CD14-positive monocyte (primary cell): Measurements from ENCODE around the gene KIF26B. TPM values are rescaled to one million over a fixed set of nuclear protein-coding genes. Genes with fewer than 3 reads are reported as not detected.

Source experiments
- DNase-seq, 3 donors: peaks; one replicate each; pipeline ENCODE4 v3.0.0-alpha.2; 2011 to 2022
- H2AFZ ChIP-seq: 2 replicates; pipeline ENCODE4 v1.6.0; 2012; ENCODE audit warnings: mild to moderate bottlenecking, low read depth, low read length, inconsistent platforms; ENCODE audit not compliant: insufficient read depth, poor library complexity, severe bottlenecking
- H3K27ac ChIP-seq, 2 donors: 1 replicate in 1 of 2; 2 replicates in 1 of 2; pipeline ENCODE4 v1.5.1; 2012 to 2013; ENCODE audit warnings: low read length in 2 of 2, control low read depth in 1 of 2, inconsistent platforms in 1 of 2, low read depth in 1 of 2, mild to moderate bottlenecking in 1 of 2
- H3K27me3 ChIP-seq, 2 donors: one replicate each; pipeline versions ENCODE4 v1.6.0 to v1.6.1; 2011 to 2013; ENCODE audit warnings: low read length in 2 of 2; ENCODE audit not compliant: control insufficient read depth in 2 of 2, insufficient read depth in 2 of 2
- H3K36me3 ChIP-seq, 2 donors: replicated peaks in 1 of 2; 1 replicate in 1 of 2; 2 replicates in 1 of 2; pipeline versions ENCODE4 v1.5.1 to v1.6.1; 2012 to 2013; ENCODE audit warnings: low read length in 2 of 2, control low read depth in 1 of 2, inconsistent platforms in 1 of 2, mild to moderate bottlenecking in 1 of 2; ENCODE audit not compliant: insufficient read depth in 2 of 2, control insufficient read depth in 1 of 2
- H3K4me1 ChIP-seq, 2 donors: 1 replicate in 1 of 2; 2 replicates in 1 of 2; pipeline versions ENCODE4 v1.5.1 to v1.6.1; 2012 to 2013; ENCODE audit warnings: low read length in 2 of 2, control low read depth in 1 of 2, inconsistent platforms in 1 of 2, mild to moderate bottlenecking in 1 of 2, moderate library complexity in 1 of 2; ENCODE audit not compliant: insufficient read depth in 2 of 2, control insufficient read depth in 1 of 2
- H3K4me2 ChIP-seq: replicated peaks from 2 replicates; pipeline ENCODE3; 2012; ENCODE audit warnings: low read length, moderate library complexity, mild to moderate bottlenecking; ENCODE audit not compliant: poor library complexity, severe bottlenecking; ENCODE audit errors: extremely low read depth
- H3K4me3 ChIP-seq, 3 experiments: fragments of 200-600 bp in 1 of 3; sonication (generic) in 1 of 3; replicated peaks in 1 of 3; 1 replicate in 2 of 3; 2 replicates in 1 of 3; pipeline ENCODE4 v1.5.1; 2011 to 2013; ENCODE audit warnings: low read length in 3 of 3, mild to moderate bottlenecking in 3 of 3, control low read depth in 2 of 3, low read depth in 2 of 3, inconsistent platforms in 1 of 3, moderate library complexity in 1 of 3
- H3K79me2 ChIP-seq: 2 replicates; pipeline ENCODE4 v1.6.0; 2012; ENCODE audit warnings: mild to moderate bottlenecking, control low read depth, inconsistent platforms, low read length, moderate library complexity; ENCODE audit not compliant: insufficient read depth
- H3K9ac ChIP-seq: 2 replicates; pipeline ENCODE4 v1.6.0; 2017; ENCODE audit warnings: low read length, mild to moderate bottlenecking; ENCODE audit not compliant: insufficient read depth, poor library complexity, severe bottlenecking
- H3K9me3 ChIP-seq, 2 donors: replicated peaks in 1 of 2; 1 replicate in 1 of 2; 2 replicates in 1 of 2; pipeline versions ENCODE4 v1.5.1 to v1.6.1; 2012 to 2013; ENCODE audit warnings: low read length in 2 of 2, control low read depth in 1 of 2; ENCODE audit not compliant: control insufficient read depth in 1 of 2, insufficient read depth in 1 of 2
- H4K20me1 ChIP-seq: 2 replicates; pipeline ENCODE4 v1.6.0; 2012; ENCODE audit warnings: mild to moderate bottlenecking, low read length, control low read depth, moderate library complexity; ENCODE audit not compliant: insufficient read depth
- H3K27ac Mint-ChIP-seq, 7 donors: one replicate each; pipeline ENCODE4 v1.8.0; 2020; ENCODE audit warnings: mild to moderate bottlenecking in 7 of 7, mixed read lengths in 7 of 7, moderate library complexity in 6 of 7, inconsistent platforms in 2 of 7
- H3K27me3 Mint-ChIP-seq, 3 donors: one replicate each; pipeline ENCODE4 v1.8.0; 2021 to 2022; ENCODE audit warnings: low read depth in 3 of 3, mild to moderate bottlenecking in 3 of 3, mixed read lengths in 3 of 3, moderate library complexity in 3 of 3, inconsistent platforms in 1 of 3
- H3K36me3 Mint-ChIP-seq, 2 donors: one replicate each; pipeline ENCODE4 v1.8.0; 2020; ENCODE audit warnings: mixed read lengths in 2 of 2, inconsistent platforms in 1 of 2, mild to moderate bottlenecking in 1 of 2
- H3K4me1 Mint-ChIP-seq: one replicate; pipeline ENCODE4 v1.8.0; 2020; ENCODE audit warnings: mild to moderate bottlenecking, mixed read lengths
- H3K4me3 Mint-ChIP-seq, 2 donors: one replicate each; pipeline ENCODE4 v1.8.0; 2020; ENCODE audit warnings: mild to moderate bottlenecking in 2 of 2, mixed read lengths in 2 of 2, moderate library complexity in 1 of 2
- H3K9me3 Mint-ChIP-seq, 7 donors: one replicate each; pipeline ENCODE4 v1.8.0; 2020 to 2022; ENCODE audit warnings: mixed read lengths in 7 of 7, mild to moderate bottlenecking in 6 of 7, moderate library complexity in 6 of 7, inconsistent platforms in 2 of 7
- WGBS: methylation state at CpG from one replicate; pipeline ENCODE4 v1.1.5; 2013; ENCODE audit warnings: missing lambda C conversion rate; ENCODE audit not compliant: insufficient coverage; 5-methylcytosine and 5-hydroxymethylcytosine counted together
- intact Hi-C, 2 donors: fragments of 100-400 bp; cut with micrococcal nuclease; formaldehyde crosslinking; loops; one replicate each; pipeline versions ENCODE4 v1.15.0 to v1.15.1; 2023
- polyA plus RNA-seq, 3 donors: library from polyadenylated mRNA; depleted of rRNA in 1 of 3; unstranded in 2 of 3; stranded (reverse) in 1 of 3; fragments of 300-500 nt in 2 of 3; fragments of >200 nt in 1 of 3; fragmentation: Illumina TruSeq in 2 of 3; gene quantifications; 1 replicate in 2 of 3; 2 replicates in 1 of 3; pipeline ENCODE4 v1.2.3, GENCODE V29; 2012 to 2021
- TF ChIP-seq, protein P1 (sequence below): fragments of 200-600 bp; IDR thresholded peaks from one replicate; pipeline ENCODE4 v1.8.0; 2022; ENCODE audit warnings: antibody characterized with exemption, mild to moderate bottlenecking

Gene KIF26B
- polyA plus RNA-seq, 3 donors = 0.01 to 0.05 TPM; not detected in 1

DNA sequence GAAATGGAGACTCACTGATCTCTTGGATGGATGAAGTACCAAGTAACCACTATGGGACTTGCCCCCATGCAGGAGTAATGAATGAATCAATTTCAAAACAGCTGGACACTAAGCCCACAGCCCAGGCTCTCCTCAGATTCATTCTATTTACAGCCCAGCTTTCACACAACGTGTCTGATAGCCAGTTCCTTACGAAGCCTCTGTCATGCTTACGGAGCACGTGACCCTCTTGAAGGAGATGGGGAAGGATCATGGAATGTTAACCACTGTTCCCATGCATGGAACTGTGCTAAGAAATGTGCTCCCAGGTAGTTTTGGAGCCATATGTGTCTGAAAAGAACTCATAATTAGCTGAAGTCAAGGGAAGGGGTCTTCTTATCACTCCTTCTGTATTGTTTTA lies 124.1 kb downstream of the KIF26B start:
- Histone ChIP-seq H3K4me3 (no peak overlapping the region), H3K79me2 (no peaks in the 10 kb centered on the region), H3K4me1 (no peaks in the 10 kb centered on the region), H3K9me3 (peaks cover 0 to 4% of the 10 kb centered on the region in 2 donors), H2AFZ (no peak overlapping the region), H4K20me1 (no peaks in the 10 kb centered on the region), H3K27ac (no peak overlapping the region), H3K4me2 (no peak overlapping the region), H3K36me3 (no peaks in the 10 kb centered on the region), H3K27me3 (peaks cover 37 to 52% of the 10 kb centered on the region in 2 donors), H3K9ac (no peak overlapping the region)
- 95% methylated on average over 3 of the region's 4 CpGs for WGBS
- intact Hi-C loops = no loop called here
- TF ChIP-seq, protein P1, sequence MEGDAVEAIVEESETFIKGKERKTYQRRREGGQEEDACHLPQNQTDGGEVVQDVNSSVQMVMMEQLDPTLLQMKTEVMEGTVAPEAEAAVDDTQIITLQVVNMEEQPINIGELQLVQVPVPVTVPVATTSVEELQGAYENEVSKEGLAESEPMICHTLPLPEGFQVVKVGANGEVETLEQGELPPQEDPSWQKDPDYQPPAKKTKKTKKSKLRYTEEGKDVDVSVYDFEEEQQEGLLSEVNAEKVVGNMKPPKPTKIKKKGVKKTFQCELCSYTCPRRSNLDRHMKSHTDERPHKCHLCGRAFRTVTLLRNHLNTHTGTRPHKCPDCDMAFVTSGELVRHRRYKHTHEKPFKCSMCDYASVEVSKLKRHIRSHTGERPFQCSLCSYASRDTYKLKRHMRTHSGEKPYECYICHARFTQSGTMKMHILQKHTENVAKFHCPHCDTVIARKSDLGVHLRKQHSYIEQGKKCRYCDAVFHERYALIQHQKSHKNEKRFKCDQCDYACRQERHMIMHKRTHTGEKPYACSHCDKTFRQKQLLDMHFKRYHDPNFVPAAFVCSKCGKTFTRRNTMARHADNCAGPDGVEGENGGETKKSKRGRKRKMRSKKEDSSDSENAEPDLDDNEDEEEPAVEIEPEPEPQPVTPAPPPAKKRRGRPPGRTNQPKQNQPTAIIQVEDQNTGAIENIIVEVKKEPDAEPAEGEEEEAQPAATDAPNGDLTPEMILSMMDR = no peak
- Mint-ChIP-seq H3K4me1 (peaks cover 3% of the 10 kb centered on the region), H3K4me3 (peak overlapping the region in 1 of 2 donors; percentile 18), H3K27me3 (peaks cover 44 to 84% (median 59%) of the 10 kb centered on the region in 3 donors), H3K9me3 (peaks cover 0 to 14% (median 7%) of the 10 kb centered on the region in 7 donors), H3K27ac (no peak overlapping the region), H3K36me3 (no peaks in the 10 kb centered on the region)
- DNase-seq = no peak

DNA sequence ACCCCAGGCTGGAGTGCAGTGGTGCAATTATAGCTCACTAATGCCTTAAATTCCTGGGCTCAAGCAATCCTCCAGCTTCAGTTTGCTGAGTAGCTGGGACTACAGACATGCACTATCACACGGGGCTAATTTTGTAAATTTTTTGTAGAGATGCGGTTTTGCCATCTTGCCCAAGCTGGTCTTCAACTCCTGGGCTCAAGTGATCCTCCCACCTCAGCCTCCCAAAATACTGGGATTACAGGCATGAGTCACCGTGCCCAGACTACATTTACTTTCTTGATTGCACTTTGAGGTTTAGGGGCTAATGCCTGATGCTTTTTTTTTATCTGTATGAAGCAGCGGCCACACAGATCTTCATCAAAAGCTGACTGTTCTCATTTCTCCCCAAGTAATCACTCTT lies 124.6 kb downstream of the KIF26B start:
- Histone ChIP-seq H3K27me3 (peaks cover 34 to 51% of the 10 kb centered on the region in 2 donors), H3K4me3 (no peak overlapping the region), H3K36me3 (no peaks in the 10 kb centered on the region), H2AFZ (no peak overlapping the region), H3K4me2 (no peak overlapping the region), H3K9ac (no peak overlapping the region), H3K27ac (no peak overlapping the region), H3K79me2 (no peaks in the 10 kb centered on the region), H3K9me3 (peaks cover 0 to 4% of the 10 kb centered on the region in 2 donors), H4K20me1 (no peaks in the 10 kb centered on the region), H3K4me1 (no peaks in the 10 kb centered on the region)
- intact Hi-C loops = no loop called here
- H3K9me3 Mint-ChIP-seq = peaks cover 0 to 14% (median 7%) of the 10 kb centered on the region in 7 donors
- H3K27me3 Mint-ChIP-seq = peaks cover 43 to 84% (median 58%) of the 10 kb centered on the region in 3 donors
- no peaks in the 10 kb centered on the region for H3K36me3 Mint-ChIP-seq
- no peak for DNase-seq
- peak overlapping the region in 1 of 2 donors; percentile 53 for H3K4me3 Mint-ChIP-seq
- WGBS = no CpG with 5 or more reads among the region's 4 CpGs
- H3K27ac Mint-ChIP-seq = no peak overlapping the region
- TF ChIP-seq, protein P1 = no peak
- H3K4me1 Mint-ChIP-seq = peaks cover 3% of the 10 kb centered on the region
